Measurements from ENCODE around the gene PRKX.
"Not testable (repeated sequence)": the region's sequence is repeated elsewhere in the genome, so short reads cannot be mapped to it uniquely, and the experiment has no call there.

The PRKX gene

DNA sequence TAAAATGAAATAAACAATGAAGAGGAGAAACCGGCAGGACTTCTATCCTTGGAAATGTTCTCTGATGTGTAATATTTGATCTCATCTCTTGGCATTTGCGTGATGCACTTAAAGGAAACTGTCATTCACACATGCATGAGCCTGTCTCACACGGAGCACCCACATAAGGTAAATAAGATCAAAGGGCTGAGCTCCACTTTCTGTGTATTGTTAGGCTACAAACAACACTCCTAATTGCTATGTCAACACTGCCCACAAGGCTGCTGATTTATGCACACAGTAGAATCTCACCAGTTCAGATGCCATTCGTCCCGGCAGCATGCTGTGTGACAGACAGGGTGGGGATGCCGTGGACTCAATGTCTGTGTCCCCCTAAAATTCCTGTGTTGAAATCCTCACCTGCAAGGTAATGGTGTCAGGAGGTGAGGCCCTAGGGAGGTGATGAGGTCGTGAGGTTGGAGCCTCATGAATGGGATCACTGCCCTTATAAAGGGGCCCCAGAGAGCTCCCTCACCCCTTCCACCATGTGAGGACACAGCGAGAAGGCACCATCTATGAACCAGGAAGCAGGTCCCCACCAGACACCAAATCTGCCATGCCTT is 5.7 kb downstream of the PRKX start:
- DNase-seq, result not testable (repeated sequence)

DNA sequence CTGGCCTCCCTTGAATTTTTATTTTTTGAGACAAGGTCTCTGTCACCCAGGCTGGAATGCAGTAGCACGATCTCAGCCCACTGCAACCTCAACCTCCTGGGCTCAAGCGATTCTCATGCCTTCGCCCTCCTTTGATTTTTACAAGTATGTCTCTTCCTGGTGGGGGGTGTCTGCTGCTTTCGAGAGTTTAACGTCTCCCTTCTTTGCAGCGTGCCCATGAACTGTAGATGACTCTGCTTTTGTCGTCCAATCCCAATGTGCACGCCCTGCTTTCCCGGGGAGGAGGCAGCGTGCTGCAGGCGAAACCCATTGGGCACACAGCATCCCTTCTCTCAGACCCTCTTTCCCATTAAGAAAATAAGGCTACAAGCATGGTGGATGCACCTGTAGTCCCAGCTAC is 7.0 kb downstream of the PRKX start:
- DNase-seq, result no peak

GRCh38 chrX:3703251-3703650 is 10.2 kb downstream of the PRKX start:
- DNase-seq, result not testable (repeated sequence)

GRCh38 chrX:3702095-3702494 is 11.4 kb downstream of the PRKX start:
- not testable (repeated sequence) for DNase-seq

GRCh38 chrX:3701445-3701928 is 12.0 kb downstream of the PRKX start:
- not testable (repeated sequence) for DNase-seq

DNA sequence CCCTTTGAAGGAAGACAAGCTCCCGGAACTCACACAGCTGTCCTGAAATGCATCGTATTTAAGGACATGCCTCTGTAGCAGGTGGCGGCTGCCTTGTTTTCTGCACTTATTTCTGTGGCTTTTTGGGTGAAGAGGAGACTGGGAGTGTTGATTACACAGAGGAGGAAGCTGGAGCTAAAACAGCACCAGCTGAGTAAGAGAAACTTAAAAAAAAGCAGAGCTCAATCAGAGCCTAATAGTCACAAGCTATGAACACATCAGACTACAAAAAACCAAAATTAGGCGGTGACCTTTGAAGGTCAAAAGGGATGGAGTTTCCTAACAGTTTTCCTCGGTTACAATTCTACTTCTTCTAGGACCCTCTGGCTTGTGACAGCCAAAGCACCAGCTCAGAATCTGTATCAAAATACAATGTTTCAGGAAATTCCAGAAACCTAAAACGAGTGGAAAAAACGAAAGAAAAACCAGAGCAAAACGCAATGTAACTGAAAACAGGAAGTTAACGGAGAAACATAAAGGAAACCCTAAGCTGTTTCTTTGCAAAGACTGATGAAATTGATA is 13.5 kb downstream of the PRKX start:
- DNase-seq, result no peak

GRCh38 chrX:3697701-3698279 is 15.7 kb downstream of the PRKX start:
- no peak for DNase-seq

- no peak for DNase-seq
Measured at GRCh38 chrX:3697220-3697684, 16.2 kb downstream of the PRKX start.

- no peak for DNase-seq
Measured at GRCh38 chrX:3695536-3695935, 17.9 kb downstream of the PRKX start.

- DNase-seq, result no peak
Measured at GRCh38 chrX:3690140-3690539, 23.3 kb downstream of the PRKX start.

- not testable (repeated sequence) for DNase-seq
Measured at GRCh38 chrX:3683236-3683635, 30.2 kb downstream of the PRKX start.

DNA sequence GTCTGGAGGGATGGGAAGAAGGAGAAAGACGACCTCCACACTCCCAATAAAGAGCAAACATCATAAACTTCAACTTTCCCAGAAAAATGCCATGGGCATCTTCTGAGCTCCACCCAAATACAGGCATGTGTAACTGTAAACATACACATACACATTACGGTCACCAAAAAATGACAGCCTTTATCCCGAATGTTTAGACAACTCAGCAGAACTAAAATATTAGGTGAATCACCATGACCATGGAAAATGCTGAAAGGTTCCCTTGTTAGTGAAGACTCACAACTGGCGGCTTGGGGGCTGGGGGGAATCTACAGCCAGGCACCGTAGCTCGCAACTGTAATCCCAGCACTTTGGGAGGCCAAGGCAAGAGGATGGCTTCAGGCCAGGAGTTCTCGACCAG is 33.0 kb downstream of the PRKX start:
- DNase-seq, result no peak

DNA sequence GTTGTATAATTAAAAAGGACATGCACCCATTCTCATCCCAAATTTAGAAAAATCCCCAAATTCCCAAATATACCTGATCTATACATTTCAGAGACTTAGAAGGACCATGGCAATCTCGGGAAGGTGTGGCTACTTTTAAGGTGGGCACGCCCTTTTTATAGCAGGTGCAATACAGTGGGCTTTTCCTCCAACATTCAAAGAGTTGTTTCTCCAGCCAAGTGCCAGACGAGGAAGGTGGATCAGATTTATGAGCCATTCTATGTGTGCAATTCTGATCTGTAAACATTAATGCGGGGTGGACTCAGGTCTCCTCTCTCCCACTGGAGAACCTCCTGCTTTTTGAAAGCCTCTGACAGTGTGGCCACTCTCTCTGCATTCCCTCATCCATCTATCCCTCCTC is 33.8 kb downstream of the PRKX start:
- DNase-seq, result no peak

- no peak for DNase-seq
Measured at GRCh38 chrX:3678328-3678727, 35.1 kb downstream of the PRKX start.

GRCh38 chrX:3674881-3675280 is 38.6 kb downstream of the PRKX start:
- DNase-seq, result no peak

- DNase-seq, result no peak
Measured at GRCh38 chrX:3669841-3670475, 43.5 kb downstream of the PRKX start.

DNA sequence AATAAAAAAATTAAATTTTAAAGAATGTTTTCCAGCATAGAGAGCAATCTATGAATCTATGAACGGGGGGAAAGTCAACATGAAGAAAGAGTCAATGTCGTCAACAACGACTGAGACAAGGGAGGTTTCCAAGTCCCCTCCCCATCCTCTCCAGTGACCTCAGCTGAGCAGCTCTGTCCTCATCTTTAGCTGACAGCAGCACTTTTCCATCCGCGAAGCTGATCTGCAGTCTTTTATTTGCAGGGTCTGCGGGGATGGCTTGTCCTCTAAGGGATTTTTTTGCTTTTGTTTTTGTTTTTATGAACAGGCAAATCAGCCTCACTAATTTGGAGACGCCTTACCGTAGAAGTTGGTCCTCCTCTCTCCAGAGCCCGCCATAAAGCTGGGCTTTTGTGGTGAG is 46.5 kb downstream of the PRKX start:
- no peak for DNase-seq

DNA sequence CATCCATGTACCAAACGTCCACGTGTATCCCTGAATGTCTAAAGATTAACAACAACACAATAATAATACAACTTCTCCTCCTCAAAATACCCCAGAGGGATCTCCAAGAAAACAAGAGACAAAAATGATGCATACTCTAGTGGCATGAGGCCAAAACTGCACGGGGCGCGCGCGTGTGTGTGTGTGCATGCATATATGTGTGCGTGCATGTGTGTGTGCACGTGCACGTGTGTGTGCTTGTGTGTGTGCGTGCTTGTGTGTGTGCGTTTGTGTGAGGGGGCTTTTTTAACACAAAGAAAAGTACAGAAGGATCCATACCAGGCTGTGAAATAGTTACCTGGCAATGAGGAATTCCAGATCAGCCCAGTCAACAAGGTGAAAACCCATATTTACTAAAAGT is 48.5 kb downstream of the PRKX start:
- no peak for DNase-seq

DNA sequence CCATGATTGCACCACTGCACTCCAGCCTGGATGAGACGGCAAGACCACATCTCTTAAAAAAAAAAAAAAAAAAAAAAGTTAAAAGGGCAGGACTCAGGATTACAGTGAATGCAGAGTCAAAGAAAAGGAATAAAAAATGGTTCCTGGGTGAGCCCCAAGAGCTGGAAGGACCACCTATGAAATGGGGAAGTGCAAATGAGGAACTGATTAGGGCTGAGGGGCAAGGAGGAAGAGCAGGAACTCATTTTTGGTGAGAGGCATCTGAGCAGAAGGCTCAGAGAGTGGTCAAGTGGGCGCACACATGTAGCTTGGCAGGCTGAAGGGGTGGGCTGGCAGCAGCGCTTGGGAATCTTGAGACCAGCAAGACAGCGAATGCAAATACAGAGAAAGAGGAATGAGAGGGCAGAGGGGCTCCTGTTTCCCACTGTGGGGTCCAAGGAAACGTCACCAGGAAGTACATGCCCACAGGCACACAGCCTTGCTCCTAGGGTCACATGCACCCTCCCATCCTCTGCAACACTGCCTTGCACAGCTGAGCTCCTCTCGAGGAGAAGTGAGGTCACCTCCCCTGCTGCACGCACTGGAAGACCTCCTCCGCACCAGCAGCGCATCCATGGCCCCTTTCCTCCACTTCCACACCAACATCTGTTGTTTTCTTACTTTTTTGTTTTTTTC is 49.7 kb downstream of the PRKX start:
- not testable (repeated sequence) for DNase-seq

DNA sequence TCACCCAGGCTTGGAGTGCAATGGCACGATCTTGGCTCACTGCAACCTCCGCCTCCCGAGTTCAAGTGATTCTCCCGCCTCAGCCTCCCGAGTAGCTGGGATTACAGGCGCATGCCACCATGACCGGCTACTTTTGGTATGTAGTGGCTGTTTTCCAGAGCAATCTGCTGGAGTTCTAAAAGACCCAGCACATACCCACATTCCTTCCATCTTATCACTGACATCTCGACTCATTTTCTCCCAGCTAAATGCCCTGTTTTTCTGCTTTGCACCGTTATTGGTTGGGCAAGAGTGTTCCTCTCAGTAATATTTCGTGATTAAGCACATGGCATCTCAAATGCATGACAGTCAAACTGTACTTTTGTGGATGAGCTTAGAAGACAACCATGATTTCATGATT is 53.7 kb downstream of the PRKX start:
- DNase-seq, result no peak

DNA sequence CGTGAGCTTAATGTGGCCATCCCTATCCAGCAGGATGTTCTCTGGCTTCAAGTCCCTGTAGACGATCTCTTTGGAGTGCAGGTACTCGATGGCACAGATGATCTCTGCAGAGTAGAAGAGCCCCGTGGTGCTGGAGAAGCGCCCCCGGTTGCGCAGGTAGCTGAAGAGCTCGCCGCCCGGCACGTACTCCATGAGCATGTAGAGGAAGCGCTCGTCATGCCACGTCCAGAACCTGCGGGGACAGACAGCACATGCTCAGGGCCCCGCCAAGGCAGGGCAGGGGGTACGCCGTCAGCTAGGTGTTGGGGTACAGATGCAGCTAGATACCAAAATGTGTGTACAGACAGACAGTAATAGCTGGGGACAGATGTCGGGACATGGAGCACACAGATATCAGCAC is 58.3 kb downstream of the PRKX start:
- no peak for DNase-seq

- no peak for DNase-seq
Measured at GRCh38 chrX:3653111-3653510, 60.3 kb downstream of the PRKX start.

- DNase-seq, result no peak
Measured at GRCh38 chrX:3651277-3651676, 62.2 kb downstream of the PRKX start.

DNA sequence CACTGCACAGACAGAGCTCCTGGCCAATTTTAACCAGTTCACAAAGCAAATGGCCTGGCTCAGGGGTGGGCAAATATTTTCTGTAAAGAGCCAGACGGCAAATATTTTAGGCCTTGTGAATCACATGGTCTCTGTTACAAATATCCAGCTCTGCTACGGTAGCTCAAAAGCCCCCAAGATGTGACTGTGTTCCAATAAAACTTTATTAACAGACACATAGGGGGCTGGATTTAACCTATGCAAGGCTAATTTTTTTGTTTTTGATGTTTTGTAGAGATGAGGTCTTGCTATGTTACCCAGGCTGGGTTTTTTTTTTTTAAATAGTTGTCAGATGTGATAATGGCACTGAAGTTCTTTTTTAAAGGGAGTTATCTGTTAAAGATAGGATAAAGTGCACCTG is 65.4 kb downstream of the PRKX start:
- no peak for DNase-seq

All from 8988T (cell line).